Measurements from ENCODE around the gene EDARADD. TPM values are rescaled to one million over a fixed set of nuclear protein-coding genes. Genes with fewer than 3 reads are reported as not detected.

Gene EDARADD
- total and polyA plus RNA-seq, 2 of the 13 experiments (the other 11 are each of a cell fraction or from before 2014, with no cell fraction given), result 0.03 TPM; not detected in 1

- TF ChIP-seq ZNF142 (CRISPR knock-in tag; IDR thresholded peaks at IDR 0.05) (no peak), MXD4 (CRISPR knock-in tag; IDR thresholded peaks at IDR 0.05) (peak; percentile 36; the same call in 1 of the 2 replicates), KLF13 (CRISPR knock-in tag; IDR thresholded peaks at IDR 0.05) (no peak), ZNF484 (CRISPR knock-in tag; IDR thresholded peaks at IDR 0.05; ENCODE audit: borderline replicate concordance, low read depth) (no peak), CC2D1A (CRISPR knock-in tag; IDR thresholded peaks at IDR 0.05) (no peak), TOE1 (CRISPR knock-in tag; IDR thresholded peaks at IDR 0.05) (no peak), ERF (CRISPR knock-in tag; IDR thresholded peaks at IDR 0.05) (peak; percentile 75; the same call in 1 of the 2 replicates), ZBTB2 (CRISPR knock-in tag; IDR thresholded peaks at IDR 0.05; ENCODE audit: low read depth) (no peak), FOXA3 (CRISPR knock-in tag; IDR thresholded peaks at IDR 0.05) (peak; percentile 80), PHF5A (CRISPR knock-in tag; IDR thresholded peaks at IDR 0.05; ENCODE audit: low read depth, unreplicated experiment) (peak; percentile 62), ONECUT2 (CRISPR knock-in tag; IDR thresholded peaks at IDR 0.05) (no peak), TFE3 (CRISPR knock-in tag; IDR thresholded peaks at IDR 0.05) (peak; percentile 36; the same call in 1 of the 2 replicates), ELF3 (CRISPR knock-in tag; IDR thresholded peaks at IDR 0.05) (peak; percentile 96), CTCF (CRISPR knock-in tag; IDR thresholded peaks at IDR 0.05) (no peak), JUNB (CRISPR knock-in tag; IDR thresholded peaks at IDR 0.05; ENCODE audit: borderline replicate concordance) (no peak), SPEN (CRISPR knock-in tag; IDR thresholded peaks at IDR 0.05; ENCODE audit: low read depth) (peak; percentile 16; the same call in 1 of the 2 replicates), GABPB1 (CRISPR knock-in tag; IDR thresholded peaks at IDR 0.05) (peak; percentile 61), POGZ (CRISPR knock-in tag; IDR thresholded peaks at IDR 0.05) (peak; percentile 68; the same call in 1 of the 2 replicates)
Measured at GRCh38 chr1:236502972-236503639, 109.0 kb downstream of the EDARADD start (continued).

Measured in HepG2 (cell line).